Astrocyte (in vitro differentiated cells and primary cell): Measurements from ENCODE around the gene TRAPPC10.

Experiments used
- EZH2 ChIP-seq: IDR thresholded peaks from 2 replicates; pipeline ENCODE4 v1.6.1; 2012; ENCODE audit warnings: mild to moderate bottlenecking, low read length, inconsistent platforms; ENCODE audit not compliant: insufficient read depth
- TF ChIP-seq, protein P1 (sequence below): IDR thresholded peaks from 2 replicates; pipeline ENCODE4 v1.5.1; 2011; ENCODE audit warnings: low read depth, mild to moderate bottlenecking, inconsistent platforms, low read length, moderate library complexity; ENCODE audit not compliant: insufficient read depth

GRCh38 chr21:44076316-44076715, 64.2 kb downstream of the TRAPPC10 start:
- TF ChIP-seq, protein P1, sequence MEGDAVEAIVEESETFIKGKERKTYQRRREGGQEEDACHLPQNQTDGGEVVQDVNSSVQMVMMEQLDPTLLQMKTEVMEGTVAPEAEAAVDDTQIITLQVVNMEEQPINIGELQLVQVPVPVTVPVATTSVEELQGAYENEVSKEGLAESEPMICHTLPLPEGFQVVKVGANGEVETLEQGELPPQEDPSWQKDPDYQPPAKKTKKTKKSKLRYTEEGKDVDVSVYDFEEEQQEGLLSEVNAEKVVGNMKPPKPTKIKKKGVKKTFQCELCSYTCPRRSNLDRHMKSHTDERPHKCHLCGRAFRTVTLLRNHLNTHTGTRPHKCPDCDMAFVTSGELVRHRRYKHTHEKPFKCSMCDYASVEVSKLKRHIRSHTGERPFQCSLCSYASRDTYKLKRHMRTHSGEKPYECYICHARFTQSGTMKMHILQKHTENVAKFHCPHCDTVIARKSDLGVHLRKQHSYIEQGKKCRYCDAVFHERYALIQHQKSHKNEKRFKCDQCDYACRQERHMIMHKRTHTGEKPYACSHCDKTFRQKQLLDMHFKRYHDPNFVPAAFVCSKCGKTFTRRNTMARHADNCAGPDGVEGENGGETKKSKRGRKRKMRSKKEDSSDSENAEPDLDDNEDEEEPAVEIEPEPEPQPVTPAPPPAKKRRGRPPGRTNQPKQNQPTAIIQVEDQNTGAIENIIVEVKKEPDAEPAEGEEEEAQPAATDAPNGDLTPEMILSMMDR = no peak
- no peak for TF ChIP-seq EZH2
